Hepatic stellate cell (primary cell): ENCODE data around the gene PRSS36.
"Not testable (repeated sequence)": the region's sequence is repeated elsewhere in the genome, so short reads cannot be mapped to it uniquely, and the experiment has no call there.

Experiments
- DNase-seq: peaks from one replicate; pipeline ENCODE4 v3.0.0; 2011; ENCODE audit warnings: low spot score

Gene PRSS36

GRCh38 chr16:31183432-31184428, 33.9 kb upstream of the PRSS36 start:
- no peak for DNase-seq

DNA sequence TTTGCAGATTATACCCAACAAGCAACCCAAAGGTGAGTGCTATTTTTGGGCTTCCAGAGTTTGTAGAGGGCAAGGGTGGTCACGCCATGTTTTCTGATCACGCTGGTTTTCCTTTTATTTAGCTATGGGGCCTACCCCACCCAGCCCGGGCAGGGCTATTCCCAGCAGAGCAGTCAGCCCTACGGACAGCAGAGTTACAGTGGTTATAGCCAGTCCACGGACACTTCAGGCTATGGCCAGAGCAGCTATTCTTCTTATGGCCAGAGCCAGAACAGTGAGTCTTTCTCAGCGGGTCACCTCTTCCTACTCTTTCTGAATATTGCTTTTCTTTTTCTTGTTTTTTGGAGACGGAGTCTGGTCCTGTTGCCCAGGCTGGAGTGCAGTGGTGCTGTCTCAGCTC, 32.5 kb upstream of the PRSS36 start:
- DNase-seq: no peak

GRCh38 chr16:31181102-31181830, 31.4 kb upstream of the PRSS36 start:
- no peak for DNase-seq

DNA sequence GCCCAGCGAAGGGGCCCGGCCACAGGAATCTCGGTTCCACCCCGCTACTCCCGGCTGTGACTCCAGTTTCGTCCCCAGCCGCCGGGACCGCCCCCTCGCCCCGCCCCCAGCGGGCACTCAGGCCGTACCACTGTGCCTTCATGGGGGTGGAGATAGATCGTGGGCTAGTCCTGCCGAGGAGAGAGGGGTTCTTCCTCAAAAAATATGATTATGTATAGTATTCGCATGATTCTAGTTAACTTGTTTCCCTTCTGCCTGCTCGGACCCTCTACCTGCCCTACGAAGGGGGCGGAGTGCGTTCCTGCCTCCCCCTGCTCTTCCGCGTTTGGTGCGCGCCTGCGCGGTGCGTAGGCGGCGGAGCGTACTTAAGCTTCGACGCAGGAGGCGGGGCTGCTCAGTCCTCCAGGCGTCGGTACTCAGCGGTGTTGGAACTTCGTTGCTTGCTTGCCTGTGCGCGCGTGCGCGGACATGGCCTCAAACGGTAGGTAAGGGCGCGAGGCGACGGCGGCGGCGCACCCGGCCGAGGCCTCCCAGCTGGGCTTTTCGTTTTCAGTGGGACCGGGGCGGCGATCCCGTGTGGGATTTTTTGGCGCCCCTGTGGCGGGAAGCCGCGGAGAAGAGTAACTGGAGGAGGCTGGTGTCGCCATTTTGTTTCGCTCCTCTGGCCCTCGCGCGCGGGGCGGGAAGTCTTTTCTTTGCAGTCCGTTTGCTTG, 30.0 kb upstream of the PRSS36 start, which contains the start of gene FUS:
FUS (plus strand) TSS at position 393 of the 713 bp plus-strand sequence; CDS start at position 469, 76 bp downstream.
- DNase-seq: peak; percentile 97

DNA sequence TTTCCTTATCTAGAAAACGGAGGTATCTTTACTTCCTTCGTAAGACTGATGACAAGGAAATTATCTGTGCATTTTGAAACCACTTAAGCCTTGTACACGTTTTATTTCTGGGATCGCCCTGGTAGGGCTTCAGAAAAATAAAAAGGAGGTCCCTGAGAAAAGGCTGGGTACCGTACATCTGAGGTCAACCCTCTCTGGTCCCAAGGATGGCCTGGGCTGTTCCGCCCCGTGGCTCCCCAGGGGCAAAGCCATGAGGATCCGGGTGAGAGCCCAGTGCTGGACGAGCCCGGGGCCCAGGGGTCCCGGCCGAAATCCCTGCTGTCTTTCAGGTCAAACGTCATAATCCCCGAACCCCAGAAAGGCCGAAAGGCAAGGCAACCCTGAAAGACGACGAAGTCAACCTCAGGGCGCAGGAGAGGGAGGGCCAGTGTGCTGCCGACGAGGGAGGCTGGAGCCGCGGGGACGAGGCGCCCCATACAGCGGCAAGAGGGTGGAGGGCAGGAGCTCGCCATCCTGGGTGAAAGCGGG, 29.4 kb upstream of the PRSS36 start:
- DNase-seq: no peak

- DNase-seq: no peak
Measured at GRCh38 chr16:31177136-31177535, 27.3 kb upstream of the PRSS36 start.

GRCh38 chr16:31170048-31170447, 20.2 kb upstream of the PRSS36 start:
- DNase-seq: not testable (repeated sequence)

DNA sequence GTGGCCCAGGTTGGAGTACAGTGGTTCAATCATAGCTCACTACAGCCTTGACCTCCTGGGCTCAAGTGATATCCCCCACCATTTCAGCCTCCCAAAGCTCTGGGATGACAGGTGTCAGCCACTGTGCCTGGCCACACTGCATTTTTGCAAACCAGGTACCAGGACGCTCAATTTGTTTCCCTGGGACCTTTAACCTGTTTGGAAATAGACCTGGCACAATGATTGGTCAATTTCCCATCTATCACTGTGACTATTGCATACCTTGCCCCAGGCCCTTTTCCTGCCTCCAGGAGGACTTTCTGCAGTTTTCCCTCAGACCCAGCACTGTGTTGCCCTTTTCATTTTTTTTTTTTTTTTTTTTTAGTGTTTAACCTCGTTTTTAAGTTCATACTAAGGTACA, 19.0 kb upstream of the PRSS36 start:
- DNase-seq: no peak

- DNase-seq: no peak
Measured at GRCh38 chr16:31167315-31167714, 17.4 kb upstream of the PRSS36 start.

DNA sequence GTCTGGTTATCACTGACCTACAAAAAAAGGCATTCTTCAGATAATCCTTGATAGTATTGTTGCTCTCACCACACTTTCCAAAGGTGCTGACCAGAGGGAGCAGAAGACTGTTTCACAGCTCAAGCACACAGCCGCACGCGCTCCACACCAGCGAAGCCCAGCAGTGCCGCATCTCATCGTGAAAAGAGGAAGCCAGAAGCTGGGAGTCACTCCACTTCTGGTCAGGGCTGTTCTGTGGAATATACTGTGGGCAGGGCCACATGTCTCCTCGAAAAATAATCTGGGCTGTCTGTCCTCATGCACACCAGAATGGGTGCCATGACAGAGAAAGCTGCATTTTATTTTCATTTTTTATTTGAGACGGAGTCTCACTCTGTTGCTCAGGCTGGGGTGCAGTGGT, 7.3 kb upstream of the PRSS36 start:
- no peak for DNase-seq

- not testable (repeated sequence) for DNase-seq
Measured at GRCh38 chr16:31150976-31151375, 1.1 kb upstream of the PRSS36 start.

GRCh38 chr16:31149332-31149731, 534 bp downstream of the PRSS36 start:
- peak; percentile 2 for DNase-seq

DNA sequence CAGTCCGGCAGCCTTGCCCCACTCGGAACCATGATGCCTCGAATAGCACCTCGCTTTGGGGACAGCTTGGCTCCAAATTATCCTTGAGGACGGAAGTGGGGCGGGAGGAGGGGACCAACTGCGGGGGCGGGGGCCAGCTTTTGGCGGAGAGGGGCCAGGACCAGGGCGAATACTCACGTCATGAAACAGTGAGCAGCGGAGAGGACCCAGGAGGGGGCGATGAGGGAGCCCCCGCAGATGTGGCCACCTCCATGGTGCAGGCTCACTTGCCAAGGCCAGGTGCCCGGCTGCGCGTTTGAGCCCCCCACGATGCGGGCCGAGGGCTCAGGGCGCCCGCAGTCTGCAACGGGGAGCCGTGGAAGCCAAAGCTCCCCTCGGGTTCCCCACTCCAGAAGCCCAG, 970 bp downstream of the PRSS36 start:
- DNase-seq: no peak

- no peak for DNase-seq
Measured at GRCh38 chr16:31148281-31148728, 1.6 kb downstream of the PRSS36 start.

DNA sequence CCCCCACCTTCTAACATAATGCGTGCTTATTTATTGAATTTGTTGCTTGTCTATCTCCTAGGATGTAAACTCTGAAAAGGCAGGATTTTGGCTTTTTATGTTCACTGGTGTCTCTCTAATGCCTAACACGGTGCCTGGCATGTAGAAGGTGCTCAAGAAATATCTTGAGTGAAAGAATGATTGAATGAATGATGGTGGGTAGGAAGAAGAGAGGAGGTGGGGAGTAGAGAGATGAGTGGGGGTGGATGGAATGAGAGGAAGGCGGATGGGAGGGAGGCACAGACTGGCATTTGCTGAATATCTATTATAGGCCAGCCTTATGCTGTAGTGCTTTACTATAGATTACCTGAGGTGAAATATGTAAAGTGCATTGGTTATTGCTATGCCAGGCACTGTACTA, 2.3 kb downstream of the PRSS36 start:
- DNase-seq: peak; percentile 1

DNA sequence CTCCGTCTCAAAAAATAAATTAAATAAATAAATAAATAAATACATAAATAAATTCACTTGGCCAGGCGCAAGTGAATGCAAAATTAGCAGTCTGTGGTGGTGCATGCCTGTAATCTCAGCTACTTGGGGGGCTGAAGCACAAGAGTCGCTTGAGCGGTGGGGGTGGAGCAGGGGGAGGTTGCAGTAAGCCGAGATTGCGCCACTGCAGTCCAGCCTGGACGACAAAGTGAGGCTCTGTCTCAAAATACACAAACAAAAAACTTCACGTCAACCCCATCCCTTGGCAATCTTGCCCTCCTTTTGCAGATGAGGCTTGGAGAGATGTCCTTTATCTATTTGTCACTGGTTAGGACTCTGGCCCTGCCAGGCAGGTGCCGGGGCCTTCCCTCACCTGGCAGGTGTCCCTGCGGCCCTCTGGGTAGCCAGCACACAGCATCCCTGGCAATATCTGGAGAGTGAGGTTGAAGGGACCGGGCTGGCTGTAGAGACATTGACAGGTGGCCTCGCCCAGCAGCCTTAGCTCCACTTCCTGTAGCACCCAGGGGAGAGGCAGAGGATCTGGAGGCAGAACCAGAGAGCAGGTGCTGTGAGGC, 4.4 kb downstream of the PRSS36 start:
- DNase-seq: no peak

DNA sequence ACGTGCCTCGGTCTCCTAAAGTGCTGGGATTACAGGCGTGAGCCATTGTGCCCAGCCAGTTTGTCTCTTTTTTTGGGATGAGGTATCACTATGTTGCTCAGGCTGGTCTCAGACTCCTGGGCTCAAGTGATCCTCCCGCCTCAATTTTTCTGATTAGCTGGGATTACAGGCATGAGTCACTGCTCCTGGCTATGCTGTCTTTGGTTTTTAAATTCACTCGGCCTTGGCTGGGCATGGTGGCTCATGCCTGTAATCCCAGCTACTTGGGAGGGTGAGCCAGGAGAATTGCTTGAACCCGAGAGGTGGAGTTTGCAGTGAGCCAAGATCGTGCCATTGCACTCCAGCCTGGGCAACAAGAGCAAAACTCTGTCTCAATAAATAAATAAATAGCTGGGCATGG, 5.4 kb downstream of the PRSS36 start:
- not testable (repeated sequence) for DNase-seq

DNA sequence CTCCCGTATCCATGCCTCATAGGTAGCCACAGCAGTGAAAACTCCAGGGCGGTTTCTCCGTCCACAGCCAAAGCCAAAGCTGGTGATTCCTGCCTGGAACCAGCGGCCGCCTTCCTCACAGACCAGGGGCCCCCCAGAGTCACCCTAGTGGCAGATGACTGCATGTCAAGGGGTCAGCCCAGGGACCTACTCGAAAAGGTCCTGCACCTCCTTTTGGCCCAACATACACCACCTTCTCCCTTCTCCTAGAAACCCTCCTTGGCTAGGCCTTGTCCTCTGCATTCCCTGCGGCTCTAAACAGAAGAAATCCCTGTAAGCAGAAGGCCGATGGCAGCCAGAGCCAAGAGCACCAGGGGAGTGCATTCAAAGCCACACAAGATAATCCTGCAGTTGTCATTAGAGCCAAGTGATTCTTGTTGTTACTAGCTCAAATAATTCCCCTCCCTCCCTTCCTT, 6.1 kb downstream of the PRSS36 start:
- no peak for DNase-seq

GRCh38 chr16:31143011-31143693, 6.7 kb downstream of the PRSS36 start:
- DNase-seq: no peak

GRCh38 chr16:31142109-31143010, 7.5 kb downstream of the PRSS36 start:
- DNase-seq: peak; percentile 99
